ENCODE data around the gene SPOCK3.
"Not testable (repeated sequence)": the region's sequence is repeated elsewhere in the genome, so short reads cannot be mapped to it uniquely, and the experiment has no call there.

SPOCK3 gene

GRCh38 chr4:166965562-166965961 lies 268.7 kb downstream of the SPOCK3 start:
- DNase-seq (ENCODE audit: low read depth in 1 of 2, low spot score in 1 of 2): no peak

DNA sequence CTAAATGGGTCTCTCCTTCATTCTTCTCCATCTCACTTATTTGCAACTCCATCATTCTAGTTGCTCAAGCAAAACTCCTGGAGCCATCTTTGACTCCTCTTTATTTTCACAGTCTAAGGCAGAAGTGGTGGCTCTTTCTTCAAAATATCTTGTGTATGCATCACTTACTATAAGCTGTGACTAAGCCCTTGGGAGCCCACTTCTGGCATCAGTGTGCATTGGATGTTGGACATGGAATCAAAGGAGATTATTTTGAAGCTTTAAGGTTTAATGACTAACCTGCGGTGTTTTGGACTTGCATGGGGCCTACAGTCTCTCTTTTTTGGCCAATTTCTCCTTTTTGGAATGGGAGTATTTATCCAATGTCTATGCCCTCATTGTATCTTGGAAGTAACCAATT lies 276.8 kb downstream of the SPOCK3 start:
- no peak for DNase-seq (ENCODE audit: low read depth in 1 of 2, low spot score in 1 of 2)

DNA sequence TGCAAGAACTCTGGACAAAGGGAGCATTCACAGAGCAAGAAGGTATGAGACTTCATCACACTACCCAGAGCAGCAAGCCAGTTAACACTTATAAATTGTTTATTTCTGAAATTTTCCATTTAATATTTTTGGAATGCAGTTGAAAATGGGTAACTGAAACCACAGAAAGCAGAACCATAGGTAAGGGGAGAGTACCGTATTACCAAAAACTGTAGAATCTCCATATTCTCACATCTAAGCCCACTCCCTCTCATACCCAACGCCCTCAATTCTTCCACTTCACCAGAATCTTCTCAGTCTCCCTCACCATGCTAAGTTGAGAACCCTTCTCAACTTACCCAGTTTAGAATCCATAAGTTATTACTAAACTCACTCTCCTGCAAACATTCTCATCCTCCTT lies 277.8 kb downstream of the SPOCK3 start:
- no peak for DNase-seq (ENCODE audit: low read depth in 1 of 2, low spot score in 1 of 2)

- no peak for DNase-seq (ENCODE audit: low read depth in 1 of 2, low spot score in 1 of 2)
Observed at GRCh38 chr4:166941629-166942028, 292.7 kb downstream of the SPOCK3 start.

DNA sequence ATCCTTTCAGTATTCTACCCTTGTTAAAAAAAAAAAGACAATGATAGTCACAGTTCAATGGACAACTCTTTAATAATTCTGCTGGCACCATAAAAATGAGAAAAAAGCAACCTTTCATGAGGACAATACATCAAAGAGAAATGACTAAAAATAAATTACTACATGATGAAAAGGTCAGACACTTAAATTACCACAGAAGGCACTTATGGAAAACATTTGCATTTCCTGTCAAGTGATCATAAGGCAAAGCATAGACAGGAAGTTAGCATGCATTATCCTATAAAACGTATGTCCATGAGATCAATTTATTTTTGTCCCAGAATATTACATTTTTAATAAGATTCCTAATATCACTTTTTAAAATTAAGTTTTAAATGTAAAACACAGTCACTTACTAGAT lies 303.8 kb downstream of the SPOCK3 start:
- no peak for DNase-seq (ENCODE audit: low read depth in 1 of 2, low spot score in 1 of 2)

DNA sequence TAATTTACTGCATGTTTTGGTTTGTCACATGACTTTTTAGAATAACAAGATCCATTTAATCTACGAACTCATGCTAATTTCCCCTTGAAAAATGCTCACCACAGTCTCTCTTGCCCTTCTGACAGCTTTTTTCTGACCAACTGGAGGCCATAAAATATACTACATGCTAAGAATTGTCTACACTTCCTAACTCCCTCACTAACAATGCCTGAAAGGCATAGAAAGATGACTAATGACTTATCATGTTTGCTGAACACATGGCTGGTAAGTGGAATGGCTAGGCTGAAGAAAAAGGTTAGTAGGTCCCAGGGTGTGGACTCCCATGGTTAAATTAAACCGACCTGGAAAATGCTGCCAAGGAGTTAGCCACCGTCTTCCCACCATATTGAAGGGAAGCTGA lies 309.9 kb downstream of the SPOCK3 start:
- no peak for DNase-seq (ENCODE audit: low read depth in 1 of 2, low spot score in 1 of 2)

DNA sequence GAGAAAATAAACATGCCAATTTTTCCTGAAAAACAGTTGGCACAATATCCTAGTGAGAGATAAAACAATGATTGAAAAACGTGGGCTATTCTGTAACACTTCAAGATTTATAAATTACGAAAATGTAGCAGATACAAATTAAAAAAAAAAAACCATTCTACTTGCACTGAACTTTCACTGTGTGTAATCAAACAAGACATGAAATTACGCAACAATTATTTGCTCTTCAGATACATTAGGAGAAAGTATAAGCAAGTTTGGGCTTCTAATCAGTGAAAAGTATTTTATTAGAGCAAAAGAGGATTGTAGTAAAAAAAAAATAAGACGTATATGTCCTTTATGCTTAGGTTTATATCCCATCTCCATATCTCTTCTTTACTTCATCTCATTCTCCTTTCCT lies 320.4 kb downstream of the SPOCK3 start:
- no peak for DNase-seq (ENCODE audit: low read depth in 1 of 2, low spot score in 1 of 2)

- no peak for DNase-seq (ENCODE audit: low read depth in 1 of 2, low spot score in 1 of 2)
Observed at GRCh38 chr4:166903408-166903807, 330.9 kb downstream of the SPOCK3 start.

- DNase-seq (ENCODE audit: low read depth in 1 of 2, low spot score in 1 of 2): no peak
Observed at GRCh38 chr4:166902941-166903340, 331.4 kb downstream of the SPOCK3 start.

- DNase-seq (ENCODE audit: low read depth in 1 of 2, low spot score in 1 of 2): no peak
Observed at GRCh38 chr4:166896254-166896653, 338.0 kb downstream of the SPOCK3 start.

GRCh38 chr4:166895771-166896170 lies 338.5 kb downstream of the SPOCK3 start:
- no peak for DNase-seq (ENCODE audit: low read depth in 1 of 2, low spot score in 1 of 2)

GRCh38 chr4:166887457-166887856 lies 346.8 kb downstream of the SPOCK3 start:
- DNase-seq (ENCODE audit: low read depth in 1 of 2, low spot score in 1 of 2): no peak

GRCh38 chr4:166886718-166887117 lies 347.6 kb downstream of the SPOCK3 start:
- no peak for DNase-seq (ENCODE audit: low read depth in 1 of 2, low spot score in 1 of 2)

DNA sequence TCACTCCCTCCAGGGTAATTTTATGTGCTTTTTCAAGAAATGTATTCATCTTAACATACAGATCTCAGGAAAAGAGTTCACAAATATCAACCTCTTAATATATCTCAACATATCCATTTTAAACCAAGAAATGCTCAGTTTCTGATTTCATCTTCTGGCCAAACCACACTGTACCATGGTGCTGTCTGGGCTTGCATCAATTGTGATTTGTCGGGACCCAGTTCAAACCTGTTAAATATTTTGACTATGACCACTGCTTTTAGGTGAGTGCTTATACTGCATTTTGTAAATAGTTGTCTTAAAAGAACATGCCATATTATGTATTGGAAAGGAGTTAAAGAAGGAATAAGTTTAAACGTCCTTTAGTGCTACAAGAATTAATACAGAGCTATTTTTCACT lies 352.1 kb downstream of the SPOCK3 start:
- DNase-seq (ENCODE audit: low read depth in 1 of 2, low spot score in 1 of 2): no peak

- no peak for DNase-seq (ENCODE audit: low read depth in 1 of 2, low spot score in 1 of 2)
Observed at GRCh38 chr4:166875821-166876220, 358.5 kb downstream of the SPOCK3 start.

- DNase-seq (ENCODE audit: low read depth in 1 of 2, low spot score in 1 of 2): no peak
Observed at GRCh38 chr4:166862032-166862431, 372.3 kb downstream of the SPOCK3 start.

- DNase-seq (ENCODE audit: low read depth in 1 of 2, low spot score in 1 of 2): not testable (repeated sequence)
Observed at GRCh38 chr4:166850398-166850797, 383.9 kb downstream of the SPOCK3 start.

DNA sequence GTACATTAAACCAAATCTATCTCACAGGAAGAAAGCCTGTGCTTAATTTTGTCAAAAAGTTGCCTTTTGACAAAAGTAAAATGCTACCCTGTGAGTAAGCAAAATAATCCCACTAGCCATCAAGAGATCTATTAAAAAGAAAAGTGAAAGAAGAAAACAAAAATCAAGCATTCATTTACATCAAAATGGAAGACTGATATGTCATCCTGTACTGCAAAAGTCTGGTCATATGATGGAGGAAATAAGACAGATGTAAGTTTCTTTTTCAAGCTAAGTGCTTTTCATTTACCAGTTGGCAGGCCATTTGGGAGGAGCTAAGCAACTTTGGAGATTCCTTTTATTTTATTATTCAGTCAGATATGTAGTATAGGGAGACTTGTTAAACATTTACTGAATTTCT lies 387.4 kb downstream of the SPOCK3 start:
- no peak for DNase-seq (ENCODE audit: low read depth in 1 of 2, low spot score in 1 of 2)

- DNase-seq (ENCODE audit: low read depth in 1 of 2, low spot score in 1 of 2): no peak
Observed at GRCh38 chr4:166842795-166843261, 391.5 kb downstream of the SPOCK3 start.

- DNase-seq (ENCODE audit: low read depth in 1 of 2, low spot score in 1 of 2): no peak
Observed at GRCh38 chr4:166839615-166840251, 394.6 kb downstream of the SPOCK3 start.

GRCh38 chr4:166838975-166839614 lies 395.2 kb downstream of the SPOCK3 start:
- DNase-seq (ENCODE audit: low read depth in 1 of 2, low spot score in 1 of 2): no peak

DNA sequence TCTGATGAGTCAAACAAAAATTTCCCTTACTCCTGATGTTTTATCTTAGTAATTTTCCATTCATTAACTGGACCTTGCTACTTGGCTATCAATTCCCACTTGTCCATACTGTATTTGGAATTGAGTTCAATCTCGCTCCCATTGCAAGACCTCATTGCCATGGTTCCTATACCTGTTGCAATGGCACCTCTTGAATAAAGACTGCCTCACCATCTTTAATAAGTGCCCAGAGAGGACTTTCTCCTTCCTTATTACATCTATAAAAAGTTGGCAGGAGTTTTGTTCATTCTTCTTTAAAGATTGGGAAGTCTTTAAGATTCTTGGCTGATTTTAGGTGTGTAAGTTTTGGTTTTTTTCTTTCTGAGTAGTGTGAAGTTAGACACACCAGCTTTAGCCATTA lies 397.4 kb downstream of the SPOCK3 start:
- DNase-seq (ENCODE audit: low read depth in 1 of 2, low spot score in 1 of 2): no peak

DNA sequence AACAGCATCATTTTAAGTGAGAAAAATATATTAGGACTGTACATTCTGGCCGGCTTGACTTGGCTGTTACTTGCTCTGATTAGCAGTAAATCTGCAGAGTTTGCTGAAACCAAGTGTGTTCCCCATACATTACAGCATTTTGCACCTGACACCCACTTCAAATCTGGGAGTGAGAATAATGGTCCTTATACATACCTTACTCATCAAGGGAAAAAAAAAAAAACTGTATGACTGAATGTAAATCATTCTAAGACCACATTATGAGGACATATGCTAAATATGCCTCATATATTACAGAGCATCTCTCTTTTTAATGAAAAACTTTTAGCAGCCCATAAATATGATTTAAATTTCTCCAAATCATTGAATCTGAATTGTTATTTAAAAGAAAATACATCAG lies 406.7 kb downstream of the SPOCK3 start:
- no peak for DNase-seq (ENCODE audit: low read depth in 1 of 2, low spot score in 1 of 2)
